IMR-90 (cell line): Measurements from ENCODE around the gene KRTAP10-10.

ENCODE experiments used
- CTCF ChIP-seq: conservative IDR thresholded peaks from 2 replicates; pipeline ENCODE4 v1.5.1; 2012; ENCODE audit warnings: mild to moderate bottlenecking, low read depth, low read length, improper control_type of control experiment
- FOS ChIP-seq: fragments of 150-350 bp; IDR thresholded peaks from 2 replicates; pipeline ENCODE4 v1.6.1; 2016; ENCODE audit warnings: low read depth, low read length
- MAFK ChIP-seq: IDR thresholded peaks from 2 replicates; pipeline ENCODE4 v1.6.1; 2012; ENCODE audit warnings: low read depth, low read length, improper control_type of control experiment
- MAZ ChIP-seq: IDR thresholded peaks from 2 replicates; pipeline ENCODE4 v1.6.1; 2012; ENCODE audit warnings: low read depth, mild to moderate bottlenecking, low read length, improper control_type of control experiment, moderate library complexity, borderline replicate concordance
- POLR2A ChIP-seq: IDR thresholded peaks from 2 replicates; pipeline ENCODE4 v1.6.1; 2012; ENCODE audit warnings: mild to moderate bottlenecking, low read depth, low read length
- RCOR1 ChIP-seq: IDR thresholded peaks from 2 replicates; pipeline ENCODE4 v1.6.1; 2012; ENCODE audit warnings: mild to moderate bottlenecking, low read length, improper control_type of control experiment; ENCODE audit not compliant: insufficient replicate concordance
- RFX5 ChIP-seq: IDR thresholded peaks from 2 replicates; pipeline ENCODE4 v1.8.0; 2012; ENCODE audit warnings: low read depth, mild to moderate bottlenecking, low read length, moderate library complexity
- SMC3 ChIP-seq: fragments of 150-350 bp; IDR thresholded peaks from 2 replicates; pipeline ENCODE4 v1.6.1; 2016; ENCODE audit warnings: low read depth, mild to moderate bottlenecking, antibody characterized with exemption, low read length, moderate library complexity
- TF ChIP-seq, protein P1 (sequence below): fragments of 150-350 bp; IDR thresholded peaks from 2 replicates; pipeline ENCODE4 v1.6.1; 2017; ENCODE audit warnings: mild to moderate bottlenecking, antibody characterized with exemption, low read length, low read depth
- TF ChIP-seq, protein P2 (sequence below): fragments of 150-350 bp; IDR thresholded peaks from 2 replicates; pipeline ENCODE4 v1.6.1; 2016; ENCODE audit warnings: low read depth, mild to moderate bottlenecking, low read length, moderate library complexity, borderline replicate concordance

DNA sequence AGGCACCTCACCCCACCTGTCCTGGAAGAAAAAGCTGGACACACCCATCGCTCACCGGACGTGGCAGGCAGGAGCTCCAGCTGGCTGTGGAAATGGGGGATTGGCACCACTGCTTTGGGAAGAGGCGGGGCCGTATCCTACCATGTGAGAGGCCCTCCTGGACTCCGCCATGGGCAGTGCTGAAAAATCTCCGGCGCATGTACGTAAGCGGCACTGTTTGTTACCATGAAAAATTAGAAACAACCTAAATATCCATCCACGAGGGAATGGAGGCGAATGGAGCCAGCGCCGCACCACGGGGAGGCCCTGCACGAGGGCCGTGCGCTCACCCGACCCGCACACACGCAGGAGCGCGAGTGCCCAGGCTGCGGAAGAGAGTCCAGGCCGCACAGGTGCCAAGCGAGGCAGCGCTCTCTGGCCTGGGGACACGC is 22.2 kb upstream of the KRTAP10-10 start:
- TF ChIP-seq CTCF, result no peak
- TF ChIP-seq, protein P1, sequence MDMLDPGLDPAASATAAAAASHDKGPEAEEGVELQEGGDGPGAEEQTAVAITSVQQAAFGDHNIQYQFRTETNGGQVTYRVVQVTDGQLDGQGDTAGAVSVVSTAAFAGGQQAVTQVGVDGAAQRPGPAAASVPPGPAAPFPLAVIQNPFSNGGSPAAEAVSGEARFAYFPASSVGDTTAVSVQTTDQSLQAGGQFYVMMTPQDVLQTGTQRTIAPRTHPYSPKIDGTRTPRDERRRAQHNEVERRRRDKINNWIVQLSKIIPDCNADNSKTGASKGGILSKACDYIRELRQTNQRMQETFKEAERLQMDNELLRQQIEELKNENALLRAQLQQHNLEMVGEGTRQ, result no peak
- no peak for TF ChIP-seq MAFK
- no peak for TF ChIP-seq MAZ
- TF ChIP-seq POLR2A, result no peak
- TF ChIP-seq, protein P2, sequence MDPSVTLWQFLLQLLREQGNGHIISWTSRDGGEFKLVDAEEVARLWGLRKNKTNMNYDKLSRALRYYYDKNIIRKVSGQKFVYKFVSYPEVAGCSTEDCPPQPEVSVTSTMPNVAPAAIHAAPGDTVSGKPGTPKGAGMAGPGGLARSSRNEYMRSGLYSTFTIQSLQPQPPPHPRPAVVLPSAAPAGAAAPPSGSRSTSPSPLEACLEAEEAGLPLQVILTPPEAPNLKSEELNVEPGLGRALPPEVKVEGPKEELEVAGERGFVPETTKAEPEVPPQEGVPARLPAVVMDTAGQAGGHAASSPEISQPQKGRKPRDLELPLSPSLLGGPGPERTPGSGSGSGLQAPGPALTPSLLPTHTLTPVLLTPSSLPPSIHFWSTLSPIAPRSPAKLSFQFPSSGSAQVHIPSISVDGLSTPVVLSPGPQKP, result no peak
- no peak for TF ChIP-seq RFX5
- no peak for TF ChIP-seq SMC3
- TF ChIP-seq RCOR1, result no peak
- TF ChIP-seq FOS, result no peak
